ENCODE data around the gene FN3KRP.

Gene FN3KRP

DNA sequence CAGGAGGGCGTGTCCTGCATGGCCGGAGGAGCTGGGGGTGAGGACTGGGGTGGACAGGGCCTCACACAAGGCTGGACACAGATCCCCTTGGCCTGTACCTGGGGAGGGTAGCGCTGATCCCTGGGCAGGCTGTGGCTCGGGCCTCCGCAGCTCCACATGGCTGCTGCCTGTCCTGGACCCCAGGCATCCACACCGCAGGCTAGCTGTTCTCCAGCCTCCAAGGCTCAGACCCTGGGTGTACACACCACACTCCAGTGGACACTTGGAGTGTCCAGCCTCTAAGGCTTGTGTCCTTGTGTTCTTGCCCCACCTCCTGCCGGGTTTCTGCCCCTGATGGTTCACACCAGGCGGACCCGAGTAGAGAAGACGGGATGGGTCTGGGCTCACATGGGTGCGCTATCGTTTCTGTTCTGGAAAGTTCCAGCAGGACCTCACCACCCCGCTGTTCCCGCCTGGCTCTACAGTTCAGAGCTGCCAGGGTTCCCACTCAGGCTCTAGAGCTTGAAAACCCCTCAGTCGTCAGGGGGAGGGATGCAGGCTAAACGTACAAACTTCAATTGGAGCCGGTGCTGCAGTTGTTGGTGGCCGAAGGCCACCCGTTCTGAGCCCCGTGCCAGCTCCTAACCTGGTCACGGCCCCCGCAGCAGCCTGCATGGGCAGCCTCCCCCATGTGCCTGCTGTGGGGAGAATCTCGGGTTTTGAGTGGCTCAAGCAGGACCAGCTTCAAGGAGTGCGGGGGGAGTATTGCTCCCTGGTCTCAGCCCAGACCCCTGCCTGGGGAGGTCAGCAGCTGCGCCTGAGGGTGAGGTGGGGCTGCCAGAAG, 6.6 kb upstream of the FN3KRP start:
- Histone ChIP-seq H4K20me1 (ENCODE audit: insufficient read depth, low read length) (no peaks in the 10 kb centered on the region), H3K9me3 (ENCODE audit: low read length) (no peaks in the 10 kb centered on the region)

DNA sequence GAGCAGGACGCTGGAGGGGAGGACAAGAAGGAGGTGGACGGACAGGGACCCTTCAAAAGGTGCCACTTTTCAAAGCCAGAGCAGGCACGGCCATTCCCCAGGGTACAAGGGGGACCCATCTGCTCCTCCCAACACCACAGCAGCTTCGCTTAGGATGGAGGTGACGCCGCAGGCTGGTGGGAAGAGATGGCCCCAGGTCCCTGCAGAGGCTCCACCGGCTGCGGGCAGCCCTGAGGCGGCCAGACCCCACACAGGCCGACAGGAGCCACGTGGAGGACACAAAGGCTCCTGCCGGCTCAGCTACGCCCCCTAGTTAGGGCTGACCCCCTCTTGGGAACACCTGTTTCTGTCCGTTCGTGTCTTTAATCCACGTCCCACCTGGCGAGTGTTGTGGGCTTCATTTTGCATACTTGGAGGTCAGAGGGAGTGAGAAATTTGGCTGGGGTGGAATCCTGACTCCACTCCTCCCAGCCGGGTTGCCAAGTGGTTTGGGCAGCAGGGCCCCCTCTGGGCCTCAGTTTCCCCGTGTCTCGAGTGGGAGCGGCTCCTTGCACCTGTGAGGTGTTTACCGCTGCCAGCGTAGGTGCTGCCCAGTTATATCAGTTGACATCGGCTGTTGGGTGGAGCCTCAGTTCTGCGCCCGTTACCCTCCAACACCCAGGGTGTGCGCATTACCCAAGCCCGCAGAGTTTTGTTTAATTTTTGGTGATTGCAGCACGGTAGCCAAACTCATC, 5.8 kb upstream of the FN3KRP start:
- Histone ChIP-seq H3K9ac (ENCODE audit: low read length) (no peak overlapping the region), H3K27ac (ENCODE audit: low read depth, low read length, poor library complexity, severe bottlenecking) (no peak overlapping the region), H3K4me3 (ENCODE audit: low read depth, low read length, poor library complexity, severe bottlenecking) (no peak overlapping the region), H3K4me2 (ENCODE audit: low read length) (no peak overlapping the region), H2AFZ (ENCODE audit: low read length) (no peak overlapping the region), H3K9me3 (ENCODE audit: low read length) (no peaks in the 10 kb centered on the region), H3K27me3 (ENCODE audit: insufficient read depth, low read length) (no peaks in the 10 kb centered on the region), H4K20me1 (ENCODE audit: insufficient read depth, low read length) (no peaks in the 10 kb centered on the region), H3K9me2 (ENCODE audit: low read depth, low read length) (no peaks in the 10 kb centered on the region), H3K79me2 (ENCODE audit: insufficient read depth, low read length) (no peaks in the 10 kb centered on the region), H3K36me3 (ENCODE audit: insufficient read depth, low read length) (no peaks in the 10 kb centered on the region; the same call in 1 of the 2 replicates), H3F3A (ENCODE audit: insufficient read depth, low read length) (no peaks in the 10 kb centered on the region), H3K4me1 (ENCODE audit: insufficient read depth, low read length, severe bottlenecking) (peaks cover under 1% of the 10 kb centered on the region)
- TF ChIP-seq CTCF (IDR thresholded peaks at IDR 0.05; ENCODE audit: low read length) (peak; percentile 31; the same call in 1 of the 2 replicates), EZH2 (IDR thresholded peaks at IDR 0.05; ENCODE audit: borderline replicate concordance, low read length) (no peak)

More for the DNA sequence above, 6.6 kb upstream of the FN3KRP start:
- H2AFZ ChIP-seq (ENCODE audit: low read length) = no peak overlapping the region
- no peaks in the 10 kb centered on the region for H3K79me2 ChIP-seq (ENCODE audit: insufficient read depth, low read length)
- no peaks in the 10 kb centered on the region for H3K4me1 ChIP-seq (ENCODE audit: insufficient read depth, low read length, severe bottlenecking)
- H3K4me2 ChIP-seq (ENCODE audit: low read length) = no peak overlapping the region
- H3K9me2 ChIP-seq (ENCODE audit: low read depth, low read length) = no peaks in the 10 kb centered on the region
- H3K9ac ChIP-seq (ENCODE audit: low read length) = no peak overlapping the region
- H3K36me3 ChIP-seq (ENCODE audit: insufficient read depth, low read length) = no peaks in the 10 kb centered on the region
- no peak overlapping the region for H3K4me3 ChIP-seq (ENCODE audit: low read depth, low read length, poor library complexity, severe bottlenecking)
- H3K27ac ChIP-seq (ENCODE audit: low read depth, low read length, poor library complexity, severe bottlenecking) = no peak overlapping the region
- no peaks in the 10 kb centered on the region for H3F3A ChIP-seq (ENCODE audit: insufficient read depth, low read length)
- no peaks in the 10 kb centered on the region for H3K27me3 ChIP-seq (ENCODE audit: insufficient read depth, low read length)
- no peak for TF ChIP-seq EZH2 (IDR thresholded peaks at IDR 0.05; ENCODE audit: borderline replicate concordance, low read length)
- no peak for TF ChIP-seq CTCF (IDR thresholded peaks at IDR 0.05; ENCODE audit: low read length)

DNA sequence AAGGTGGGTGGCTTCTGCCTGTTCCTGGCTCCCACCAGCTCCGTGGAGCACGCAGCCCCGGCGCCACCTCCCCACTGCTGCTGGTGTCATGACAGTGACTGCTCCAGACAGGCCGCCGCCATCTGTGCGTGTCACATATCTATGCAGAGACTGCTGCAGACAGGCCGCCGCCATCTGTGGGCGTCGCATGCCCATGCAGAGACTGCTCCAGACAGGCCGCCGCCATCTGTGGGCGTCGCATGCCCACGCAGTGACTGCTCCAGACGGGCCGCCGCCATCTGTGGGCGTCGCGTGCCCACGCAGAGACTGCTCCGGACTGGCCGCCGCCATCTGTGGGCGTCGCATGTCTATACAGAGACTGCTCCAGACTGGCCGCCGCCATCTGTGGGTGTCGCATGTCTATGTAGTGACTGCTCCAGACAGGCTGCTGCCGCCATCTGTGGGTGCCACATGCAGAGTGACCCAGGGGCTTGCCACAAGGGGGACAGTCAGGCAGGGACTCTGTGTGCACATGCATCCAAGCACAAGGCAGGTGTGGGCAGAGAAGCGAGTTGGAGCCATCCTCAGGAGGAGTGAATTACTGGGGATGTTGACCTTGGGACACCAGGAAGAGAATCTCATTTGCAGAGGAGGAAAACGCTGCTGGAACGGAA, 3.3 kb upstream of the FN3KRP start:
- no peak for TF ChIP-seq EZH2 (IDR thresholded peaks at IDR 0.05; ENCODE audit: borderline replicate concordance, low read length)
- no peak for TF ChIP-seq CTCF (IDR thresholded peaks at IDR 0.05; ENCODE audit: low read length)
- Histone ChIP-seq H3K9me3 (ENCODE audit: low read length) (no peaks in the 10 kb centered on the region), H3K79me2 (ENCODE audit: insufficient read depth, low read length) (no peaks in the 10 kb centered on the region), H3K4me3 (ENCODE audit: low read depth, low read length, poor library complexity, severe bottlenecking) (no peak overlapping the region), H2AFZ (ENCODE audit: low read length) (no peak overlapping the region), H3K9me2 (ENCODE audit: low read depth, low read length) (no peaks in the 10 kb centered on the region), H3F3A (ENCODE audit: insufficient read depth, low read length) (no peaks in the 10 kb centered on the region), H4K20me1 (ENCODE audit: insufficient read depth, low read length) (no peaks in the 10 kb centered on the region), H3K27me3 (ENCODE audit: insufficient read depth, low read length) (no peaks in the 10 kb centered on the region), H3K4me2 (ENCODE audit: low read length) (no peak overlapping the region), H3K27ac (ENCODE audit: low read depth, low read length, poor library complexity, severe bottlenecking) (no peak overlapping the region), H3K36me3 (ENCODE audit: insufficient read depth, low read length) (no peaks in the 10 kb centered on the region; the same call in 1 of the 2 replicates), H3K9ac (ENCODE audit: low read length) (no peak overlapping the region), H3K4me1 (ENCODE audit: insufficient read depth, low read length, severe bottlenecking) (peaks cover 15% of the 10 kb centered on the region)
